ENCODE data around the gene TRIM36. TPM values are rescaled to one million over a fixed set of nuclear protein-coding genes. Genes with fewer than 3 reads are reported as not detected.

TRIM36 gene
- total RNA-seq, 1 donor from 2014 or later, result 0.44 TPM

- H3K27ac ChIP-seq (replicated peaks), result no peak overlapping the region
- H3K4me1 ChIP-seq, result no peaks in the 10 kb centered on the region
- no peak for DNase-seq
- no peak for TF ChIP-seq CTCF (IDR thresholded peaks at IDR 0.05; ENCODE audit: borderline replicate concordance)
- intact Hi-C loops (cut with micrococcal nuclease), result no loop called here
- peaks cover 6% of the 10 kb centered on the region for H3K9me3 ChIP-seq (replicated peaks)
- no peak overlapping the region for H3K4me3 ChIP-seq
- no peaks in the 10 kb centered on the region for H3K36me3 ChIP-seq
- H3K27me3 ChIP-seq (ENCODE audit: low read depth), result no peaks in the 10 kb centered on the region
Observed at GRCh38 chr5:115147052-115147451, 22.7 kb downstream of the TRIM36 start.

GRCh38 chr5:115136294-115136693, 33.4 kb downstream of the TRIM36 start:
- H3K27me3 ChIP-seq (ENCODE audit: low read depth), result peaks cover 28% of the 10 kb centered on the region
- intact Hi-C loops (cut with micrococcal nuclease), result no loop called here
- no peak overlapping the region for H3K27ac ChIP-seq (replicated peaks)
- TF ChIP-seq CTCF (IDR thresholded peaks at IDR 0.05; ENCODE audit: borderline replicate concordance), result no peak
- no peaks in the 10 kb centered on the region for H3K4me1 ChIP-seq
- H3K36me3 ChIP-seq, result no peaks in the 10 kb centered on the region
- H3K4me3 ChIP-seq, result no peak overlapping the region
- H3K9me3 ChIP-seq (replicated peaks), result no peaks in the 10 kb centered on the region
- no peak for DNase-seq

- no peaks in the 10 kb centered on the region for H3K36me3 ChIP-seq
- no peaks in the 10 kb centered on the region for H3K4me1 ChIP-seq
- peaks cover 19% of the 10 kb centered on the region for H3K27me3 ChIP-seq (ENCODE audit: low read depth)
- intact Hi-C loops (cut with micrococcal nuclease), result no loop called here
- H3K27ac ChIP-seq (replicated peaks), result no peak overlapping the region
- no peak overlapping the region for H3K4me3 ChIP-seq
- no peaks in the 10 kb centered on the region for H3K9me3 ChIP-seq (replicated peaks)
- no peak for TF ChIP-seq CTCF (IDR thresholded peaks at IDR 0.05; ENCODE audit: borderline replicate concordance)
- no peak for DNase-seq
Observed at GRCh38 chr5:115132465-115132864, 37.2 kb downstream of the TRIM36 start.

- no peaks in the 10 kb centered on the region for H3K4me1 ChIP-seq
- no peak for DNase-seq
- no peaks in the 10 kb centered on the region for H3K36me3 ChIP-seq
- intact Hi-C loops (cut with micrococcal nuclease), result no loop called here
- H3K9me3 ChIP-seq (replicated peaks), result peaks cover 9% of the 10 kb centered on the region
- no peaks in the 10 kb centered on the region for H3K27me3 ChIP-seq (ENCODE audit: low read depth)
- no peak for TF ChIP-seq CTCF (IDR thresholded peaks at IDR 0.05; ENCODE audit: borderline replicate concordance)
- no peak overlapping the region for H3K4me3 ChIP-seq
- H3K27ac ChIP-seq (replicated peaks), result no peak overlapping the region
Observed at GRCh38 chr5:115126303-115126702, 43.4 kb downstream of the TRIM36 start.

GRCh38 chr5:115124741-115125140, 45.0 kb downstream of the TRIM36 start:
- DNase-seq, result no peak
- Histone ChIP-seq H3K27me3 (ENCODE audit: low read depth) (no peaks in the 10 kb centered on the region), H3K4me1 (no peaks in the 10 kb centered on the region), H3K4me3 (no peak overlapping the region), H3K36me3 (no peaks in the 10 kb centered on the region), H3K27ac (replicated peaks) (no peak overlapping the region), H3K9me3 (replicated peaks) (peaks cover 9% of the 10 kb centered on the region)
- no peak for TF ChIP-seq CTCF (IDR thresholded peaks at IDR 0.05; ENCODE audit: borderline replicate concordance)
- intact Hi-C loops (cut with micrococcal nuclease), result no loop called here

- peaks cover 35% of the 10 kb centered on the region for H3K27me3 ChIP-seq (ENCODE audit: low read depth)
- no peak for TF ChIP-seq CTCF (IDR thresholded peaks at IDR 0.05; ENCODE audit: borderline replicate concordance)
- intact Hi-C loops (cut with micrococcal nuclease), result no loop called here
- H3K4me3 ChIP-seq, result no peak overlapping the region
- H3K36me3 ChIP-seq, result no peaks in the 10 kb centered on the region
- no peaks in the 10 kb centered on the region for H3K4me1 ChIP-seq
- DNase-seq, result no peak
- peaks cover 4% of the 10 kb centered on the region for H3K9me3 ChIP-seq (replicated peaks)
- H3K27ac ChIP-seq (replicated peaks), result no peak overlapping the region
Observed at GRCh38 chr5:115116001-115116400, 53.7 kb downstream of the TRIM36 start.
